ENCODE data around the gene NLK. TPM values are rescaled to one million over a fixed set of nuclear protein-coding genes. Genes with fewer than 3 reads are reported as not detected.
"Not testable (repeated sequence)": the region's sequence is repeated elsewhere in the genome, so short reads cannot be mapped to it uniquely, and the experiment has no call there.

The NLK gene
- total RNA-seq, 1 donor from 2014 or later, result 22.6 TPM

GRCh38 chr17:28144019-28144418, 101.5 kb downstream of the NLK start:
- no peaks in the 10 kb centered on the region for H3K9me3 ChIP-seq
- TF ChIP-seq CTCF (IDR thresholded peaks at IDR 0.05), result no peak
- DNase-seq (no peak), ATAC-seq (no peak)
- intact Hi-C loops (cut with DNase I), result no loop called here
- no peaks in the 10 kb centered on the region for H3K36me3 ChIP-seq
- no peaks in the 10 kb centered on the region for H3K27me3 ChIP-seq
- H3K4me3 ChIP-seq, result no peak overlapping the region
- H3K27ac ChIP-seq, result no peak overlapping the region
- no peaks in the 10 kb centered on the region for H3K4me1 ChIP-seq

GRCh38 chr17:28145348-28145747, 102.9 kb downstream of the NLK start:
- intact Hi-C loops (cut with DNase I), result no loop called here
- no peak for ATAC-seq
- Histone ChIP-seq H3K4me3 (no peak overlapping the region), H3K9me3 (no peaks in the 10 kb centered on the region), H3K36me3 (no peaks in the 10 kb centered on the region), H3K27me3 (no peaks in the 10 kb centered on the region), H3K4me1 (no peaks in the 10 kb centered on the region), H3K27ac (no peak overlapping the region)
- no peak for DNase-seq
- TF ChIP-seq CTCF (IDR thresholded peaks at IDR 0.05), result no peak

- no peak for DNase-seq
- H3K27me3 ChIP-seq, result no peaks in the 10 kb centered on the region
- H3K4me1 ChIP-seq, result no peaks in the 10 kb centered on the region
- no peak for ATAC-seq
- no peak for TF ChIP-seq CTCF (IDR thresholded peaks at IDR 0.05)
- no peak overlapping the region for H3K27ac ChIP-seq
- no peaks in the 10 kb centered on the region for H3K36me3 ChIP-seq
- H3K4me3 ChIP-seq, result no peak overlapping the region
- H3K9me3 ChIP-seq, result no peaks in the 10 kb centered on the region
- intact Hi-C loops (cut with DNase I), result no loop called here
Observed at GRCh38 chr17:28147017-28147416, 104.5 kb downstream of the NLK start.

- no peaks in the 10 kb centered on the region for H3K4me1 ChIP-seq
- no peaks in the 10 kb centered on the region for H3K36me3 ChIP-seq
- H3K4me3 ChIP-seq, result no peak overlapping the region
- intact Hi-C loops (cut with DNase I), result no loop called here
- ATAC-seq (no peak), DNase-seq (no peak)
- no peaks in the 10 kb centered on the region for H3K27me3 ChIP-seq
- TF ChIP-seq CTCF (IDR thresholded peaks at IDR 0.05), result no peak
- H3K27ac ChIP-seq, result no peak overlapping the region
- H3K9me3 ChIP-seq, result no peaks in the 10 kb centered on the region
Observed at GRCh38 chr17:28151001-28151400, 108.5 kb downstream of the NLK start.

GRCh38 chr17:28154214-28154613, 111.7 kb downstream of the NLK start:
- Histone ChIP-seq H3K27me3 (no peaks in the 10 kb centered on the region), H3K36me3 (no peaks in the 10 kb centered on the region), H3K4me3 (no peak overlapping the region), H3K27ac (no peak overlapping the region), H3K9me3 (no peaks in the 10 kb centered on the region), H3K4me1 (no peaks in the 10 kb centered on the region)
- no peak for DNase-seq
- TF ChIP-seq CTCF (IDR thresholded peaks at IDR 0.05), result no peak
- ATAC-seq, result peak; percentile 21
- intact Hi-C loops (cut with DNase I), result no loop called here

- H3K27ac ChIP-seq; ATAC-seq; H3K27me3 ChIP-seq; H3K4me1 ChIP-seq; intact Hi-C loops (cut with DNase I); H3K9me3 ChIP-seq; DNase-seq; H3K36me3 ChIP-seq; H3K4me3 ChIP-seq: not testable (repeated sequence)
Observed at GRCh38 chr17:28155405-28155804, 112.9 kb downstream of the NLK start.
